Putamen (tissue), 1 donor: Measurements from ENCODE around the gene OR2B2.
A peak's percentile ranks its signal among the peaks of the same experiment; 100 is the strongest.

Source experiments
- DNase-seq: peaks from one replicate; pipeline ENCODE4 v3.0.0-alpha.2; 2016; ENCODE audit warnings: low spot score

The OR2B2 gene

GRCh38 chr6:27893059-27893835 lies 18.9 kb downstream of the OR2B2 start:
- peak; percentile 46 for DNase-seq

- no peak for DNase-seq
These were observed 19.5 kb downstream of the OR2B2 start for GRCh38 chr6:27892649-27893058.

GRCh38 chr6:27891320-27891875 lies 20.8 kb downstream of the OR2B2 start:
- no peak for DNase-seq

GRCh38 chr6:27890445-27891319 lies 21.5 kb downstream of the OR2B2 start:
- DNase-seq = no peak

- DNase-seq = no peak
These were observed 22.4 kb downstream of the OR2B2 start for GRCh38 chr6:27889628-27890444.

GRCh38 chr6:27889275-27889627 lies 22.9 kb downstream of the OR2B2 start:
- DNase-seq = no peak

GRCh38 chr6:27888566-27888965 lies 23.6 kb downstream of the OR2B2 start:
- DNase-seq = no peak

GRCh38 chr6:27886073-27886472 lies 26.1 kb downstream of the OR2B2 start:
- no peak for DNase-seq

GRCh38 chr6:27883136-27883535 lies 29.1 kb downstream of the OR2B2 start:
- no peak for DNase-seq

GRCh38 chr6:27882624-27883023 lies 29.6 kb downstream of the OR2B2 start:
- DNase-seq = no peak

GRCh38 chr6:27879837-27880236 lies 32.4 kb downstream of the OR2B2 start:
- no peak for DNase-seq

GRCh38 chr6:27874016-27874415 lies 38.2 kb downstream of the OR2B2 start:
- no peak for DNase-seq

GRCh38 chr6:27873021-27873940 lies 38.9 kb downstream of the OR2B2 start:
- no peak for DNase-seq

GRCh38 chr6:27872642-27873020 lies 39.6 kb downstream of the OR2B2 start:
- no peak for DNase-seq

- no peak for DNase-seq
These were observed 40.1 kb downstream of the OR2B2 start for GRCh38 chr6:27871924-27872638.

- DNase-seq = no peak
These were observed 41.8 kb downstream of the OR2B2 start for GRCh38 chr6:27870291-27870870.

GRCh38 chr6:27868311-27868710 lies 43.9 kb downstream of the OR2B2 start:
- no peak for DNase-seq

- DNase-seq = no peak
These were observed 44.3 kb downstream of the OR2B2 start for GRCh38 chr6:27867945-27868300.

- DNase-seq = no peak
These were observed 44.9 kb downstream of the OR2B2 start for GRCh38 chr6:27867051-27867944.
